OCI-LY1 (cell line): ENCODE results near the gene ZNF728.

ENCODE experiments used
- H2AFZ ChIP-seq: fragments of 200-600 bp; sonication (generic), shearing (Covaris generic); 2 replicates; pipeline ENCODE4 v1.6.0; 2014; ENCODE audit warnings: antibody characterized with exemption, mild to moderate bottlenecking, low read length
- H3F3A ChIP-seq: fragments of 200-600 bp; sonication (generic), shearing (Covaris generic); 2 replicates; pipeline ENCODE4 v1.6.0; 2014; ENCODE audit warnings: mild to moderate bottlenecking, antibody characterized with exemption, low read length, moderate library complexity; ENCODE audit not compliant: insufficient read depth
- H3K27ac ChIP-seq: fragments of 200-600 bp; sonication (generic); 2 replicates; pipeline ENCODE4 v1.5.1; 2014; ENCODE audit warnings: low read length, mixed run types, mild to moderate bottlenecking, low read depth; ENCODE audit not compliant: poor library complexity, severe bottlenecking
- H3K27me3 ChIP-seq: fragments of 200-600 bp; sonication (generic); 2 replicates; pipeline ENCODE4 v1.6.0; 2014; ENCODE audit warnings: antibody characterized with exemption, mild to moderate bottlenecking, low read length, moderate library complexity; ENCODE audit not compliant: insufficient read depth
- H3K36me3 ChIP-seq: fragments of 200-600 bp; sonication (generic); 2 replicates; pipeline ENCODE4 v1.6.1; 2014; ENCODE audit warnings: mild to moderate bottlenecking, antibody characterized with exemption, low read length, moderate library complexity, mixed read lengths; ENCODE audit not compliant: insufficient read depth
- H3K4me1 ChIP-seq: fragments of 200-600 bp; sonication (generic); 2 replicates; pipeline ENCODE4 v1.5.1; 2014; ENCODE audit warnings: mild to moderate bottlenecking, low read length, moderate library complexity; ENCODE audit not compliant: insufficient read depth, severe bottlenecking
- H3K4me2 ChIP-seq: fragments of 200-600 bp; sonication (generic), shearing (Covaris generic); 2 replicates; pipeline ENCODE4 v1.6.1; 2014; ENCODE audit warnings: low read length
- H3K4me3 ChIP-seq: fragments of 200-600 bp; sonication (generic); 2 replicates; pipeline ENCODE4 v1.5.1; 2014; ENCODE audit warnings: low read length, low read depth, mild to moderate bottlenecking, mixed read lengths; ENCODE audit not compliant: poor library complexity, severe bottlenecking
- H3K79me2 ChIP-seq: fragments of 200-600 bp; shearing (Covaris generic); 2 replicates; pipeline ENCODE4 v1.6.1; 2016; ENCODE audit warnings: mixed run types, low read length, mixed read lengths; ENCODE audit not compliant: insufficient read depth
- H3K9ac ChIP-seq: fragments of 200-600 bp; sonication (generic), shearing (Covaris generic); 2 replicates; pipeline ENCODE4 v1.6.1; 2014; ENCODE audit warnings: mild to moderate bottlenecking, low read length, mixed read lengths
- H3K9me2 ChIP-seq: fragments of 200-600 bp; sonication (generic), shearing (Covaris generic); 2 replicates; pipeline ENCODE4 v1.6.1; 2014; ENCODE audit warnings: low read depth, mild to moderate bottlenecking, low read length, mixed read lengths
- H3K9me3 ChIP-seq: fragments of 200-600 bp; shearing (Covaris generic); 2 replicates; pipeline ENCODE4 v1.6.1; 2014; ENCODE audit warnings: low read length, mixed read lengths
- H4K20me1 ChIP-seq: fragments of 200-600 bp; sonication (generic), shearing (Covaris generic); 2 replicates; pipeline ENCODE4 v1.6.0; 2016; ENCODE audit warnings: mild to moderate bottlenecking, low read length; ENCODE audit not compliant: insufficient read depth
- CTCF ChIP-seq: fragments of 200-600 bp; sonication (generic), shearing (Covaris generic); IDR thresholded peaks from 2 replicates; pipeline ENCODE4 v1.5.1; 2017; ENCODE audit warnings: mild to moderate bottlenecking, antibody characterized with exemption, low read length, moderate library complexity, mixed read lengths
- EZH2 ChIP-seq: fragments of 200-600 bp; sonication (generic), shearing (Covaris generic); IDR thresholded peaks from 2 replicates; pipeline ENCODE4 v1.8.0; 2017; ENCODE audit warnings: borderline replicate concordance, mixed run types, mild to moderate bottlenecking, antibody characterized with exemption, low read length, moderate library complexity, mixed read lengths

Gene ZNF728

DNA sequence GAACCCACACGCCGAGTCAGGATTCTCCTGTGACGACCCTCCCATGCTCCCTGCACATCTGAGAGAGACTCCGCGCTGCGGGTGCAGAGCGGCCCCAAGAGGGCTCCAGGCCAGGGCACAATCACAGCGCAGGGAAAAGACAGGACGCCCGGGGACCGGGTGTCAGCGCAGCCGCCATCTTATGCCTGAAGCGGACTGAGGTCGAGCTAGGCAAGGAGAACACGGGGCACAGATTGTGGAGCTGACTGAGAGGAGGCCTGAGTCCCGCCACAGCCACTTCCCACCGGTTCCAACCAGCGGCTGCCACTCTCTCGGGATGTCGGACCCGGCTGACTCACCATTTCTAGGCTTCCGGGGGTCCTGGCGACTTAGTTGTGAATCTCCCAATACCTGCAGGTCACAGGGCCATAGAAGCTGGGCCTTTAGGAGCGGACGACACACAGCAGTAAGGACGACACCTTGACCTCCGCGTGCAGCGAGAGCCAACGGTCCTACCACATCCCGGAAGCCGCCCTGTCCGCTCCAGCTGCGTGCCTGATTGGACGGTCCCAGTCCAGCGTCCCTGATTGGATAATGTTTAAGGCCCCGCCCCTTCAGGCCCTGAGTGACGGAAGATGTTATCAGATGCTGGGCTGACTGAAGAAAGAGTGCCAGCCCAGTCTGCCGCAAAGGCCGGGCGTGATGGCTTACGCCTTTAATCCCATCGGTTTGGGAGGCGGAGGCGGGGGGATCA is at the start of gene ZNF728:
Gene ZNF728, minus strand, starts transcription at position 487 of the 733 bp plus-strand sequence. Its CDS starts 146 bp downstream, at position 341.
- Histone ChIP-seq H3F3A (no peaks in the 10 kb centered on the region), H3K79me2 (no peaks in the 10 kb centered on the region), H4K20me1 (no peaks in the 10 kb centered on the region), H3K27me3 (no peaks in the 10 kb centered on the region), H3K4me2 (no peak within 1 kb of the TSS), H3K4me3 (no peak within 1 kb of the TSS), H3K27ac (no peak within 1 kb of the TSS), H3K9me3 (no peaks in the 10 kb centered on the region), H2AFZ (no peak within 1 kb of the TSS), H3K9ac (no peak within 1 kb of the TSS), H3K4me1 (no peaks in the 10 kb centered on the region), H3K36me3 (no peaks in the 10 kb centered on the region), H3K9me2 (no peaks in the 10 kb centered on the region)
- no peak for TF ChIP-seq EZH2
- TF ChIP-seq CTCF: no peak

DNA sequence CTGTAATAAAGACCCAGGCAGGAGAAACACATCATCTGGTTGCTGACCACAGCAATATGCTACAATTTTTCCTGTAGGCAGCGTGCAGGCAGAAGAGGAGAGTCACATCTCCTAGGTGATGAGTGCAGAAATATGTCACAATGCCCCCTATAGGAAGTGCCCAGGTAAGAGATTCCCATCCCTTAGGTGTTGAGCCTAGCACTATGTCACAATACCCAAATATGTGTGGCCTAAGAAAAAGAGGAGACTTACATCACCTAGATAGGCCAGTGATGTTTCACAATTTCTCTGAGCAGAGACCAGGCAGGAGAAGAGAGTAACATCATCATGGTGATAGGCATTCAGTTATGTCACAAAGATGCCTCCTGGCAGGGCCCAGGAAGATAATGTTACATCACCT is 49.4 kb upstream of the ZNF728 start:
- H3K36me3 ChIP-seq: no peaks in the 10 kb centered on the region
- no peaks in the 10 kb centered on the region for H3F3A ChIP-seq
- H2AFZ ChIP-seq: no peak overlapping the region
- H3K4me1 ChIP-seq: no peaks in the 10 kb centered on the region
- no peak overlapping the region for H3K4me2 ChIP-seq
- no peak overlapping the region for H3K27ac ChIP-seq
- H3K9me2 ChIP-seq: no peaks in the 10 kb centered on the region
- H3K27me3 ChIP-seq: no peaks in the 10 kb centered on the region
- H3K4me3 ChIP-seq: no peak overlapping the region
- H3K9ac ChIP-seq: no peak overlapping the region
- H4K20me1 ChIP-seq: no peaks in the 10 kb centered on the region
- H3K79me2 ChIP-seq: no peaks in the 10 kb centered on the region
- no peaks in the 10 kb centered on the region for H3K9me3 ChIP-seq
- TF ChIP-seq CTCF (no peak), EZH2 (no peak)

DNA sequence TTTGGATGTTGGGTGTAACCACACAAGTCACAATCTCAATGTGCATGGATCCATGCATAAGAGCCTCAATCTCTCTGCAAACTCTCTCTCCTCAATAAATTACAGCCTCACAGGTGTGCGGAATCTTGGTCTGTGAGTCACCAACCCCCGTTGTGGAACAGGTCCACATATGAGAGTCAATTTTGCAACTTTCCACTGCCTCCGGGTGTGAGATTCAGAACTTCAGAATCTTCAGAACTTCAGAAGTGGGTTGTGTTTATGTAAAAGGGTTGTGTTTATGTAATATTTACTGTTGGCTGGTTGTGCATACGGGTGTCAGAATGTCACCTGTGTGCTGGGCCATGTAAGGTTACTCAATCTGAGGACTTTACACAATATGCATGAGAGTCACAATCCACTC is 46.3 kb upstream of the ZNF728 start:
- Histone ChIP-seq H3K9ac (no peak overlapping the region), H3K36me3 (no peaks in the 10 kb centered on the region), H3K9me2 (no peaks in the 10 kb centered on the region), H3K9me3 (no peaks in the 10 kb centered on the region), H3K27ac (no peak overlapping the region), H3K79me2 (no peaks in the 10 kb centered on the region), H3F3A (no peaks in the 10 kb centered on the region), H2AFZ (no peak overlapping the region), H3K4me1 (no peaks in the 10 kb centered on the region), H4K20me1 (no peaks in the 10 kb centered on the region), H3K4me3 (no peak overlapping the region), H3K27me3 (no peaks in the 10 kb centered on the region), H3K4me2 (no peak overlapping the region)
- no peak for TF ChIP-seq EZH2
- TF ChIP-seq CTCF: no peak
